ENCODE results near the gene ABCC3. TPM values are rescaled to one million over a fixed set of nuclear protein-coding genes. Genes with fewer than 3 reads are reported as not detected.

ABCC3 gene
- total RNA-seq, 2 donors from 2014 or later = 0.22 to 0.91 TPM

DNA sequence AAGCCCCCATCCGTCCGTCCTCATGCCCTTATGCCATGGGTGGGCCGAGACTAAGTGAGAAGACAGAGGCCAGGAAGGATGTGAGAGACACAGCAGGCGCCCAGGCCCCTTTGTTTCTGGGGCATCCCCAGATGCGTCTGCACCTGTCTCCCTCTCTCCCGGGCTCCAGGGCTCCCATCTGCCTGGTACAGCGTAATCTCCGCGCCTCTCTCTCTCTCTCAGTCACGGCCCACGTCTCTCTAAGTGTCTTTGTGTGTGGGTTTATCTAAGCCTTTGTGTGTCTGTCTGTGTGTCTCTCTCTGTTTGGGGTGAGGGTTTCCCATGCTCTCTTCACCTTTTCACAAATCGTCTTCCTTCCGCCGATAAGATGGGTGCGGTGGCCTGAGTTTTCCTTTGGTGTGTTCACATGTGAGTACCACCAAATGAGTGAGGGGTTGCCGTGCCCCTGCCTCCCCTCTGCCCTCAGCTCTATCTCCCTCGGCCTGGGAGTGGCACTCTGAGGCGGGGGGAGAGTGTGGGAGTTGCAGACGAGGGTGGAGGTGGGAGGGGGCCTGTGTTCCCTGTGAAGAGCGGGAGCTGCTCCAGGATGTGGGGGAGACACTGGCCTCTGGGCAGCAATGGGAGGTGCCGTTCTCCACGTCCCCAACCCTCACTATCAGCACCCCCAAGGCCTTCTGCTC, 25.8 kb upstream of the ABCC3 start:
- peak overlapping the region; percentile 87 for H3K27ac ChIP-seq (ENCODE audit: low read depth, low read length)
- no peak overlapping the region for H3K9ac ChIP-seq (ENCODE audit: extremely low read depth, low read length, poor library complexity, severe bottlenecking)
- Mint-ChIP-seq H3K4me3 (no peak overlapping the region), H3K4me1 (no peaks in the 10 kb centered on the region), H3K27ac (no peak overlapping the region), H3K36me3 (ENCODE audit: low read depth) (no peaks in the 10 kb centered on the region), H3K27me3 (ENCODE audit: insufficient read depth) (peaks cover 3% of the 10 kb centered on the region), H3K9me3 (no peaks in the 10 kb centered on the region)
- TF ChIP-seq, protein P1, sequence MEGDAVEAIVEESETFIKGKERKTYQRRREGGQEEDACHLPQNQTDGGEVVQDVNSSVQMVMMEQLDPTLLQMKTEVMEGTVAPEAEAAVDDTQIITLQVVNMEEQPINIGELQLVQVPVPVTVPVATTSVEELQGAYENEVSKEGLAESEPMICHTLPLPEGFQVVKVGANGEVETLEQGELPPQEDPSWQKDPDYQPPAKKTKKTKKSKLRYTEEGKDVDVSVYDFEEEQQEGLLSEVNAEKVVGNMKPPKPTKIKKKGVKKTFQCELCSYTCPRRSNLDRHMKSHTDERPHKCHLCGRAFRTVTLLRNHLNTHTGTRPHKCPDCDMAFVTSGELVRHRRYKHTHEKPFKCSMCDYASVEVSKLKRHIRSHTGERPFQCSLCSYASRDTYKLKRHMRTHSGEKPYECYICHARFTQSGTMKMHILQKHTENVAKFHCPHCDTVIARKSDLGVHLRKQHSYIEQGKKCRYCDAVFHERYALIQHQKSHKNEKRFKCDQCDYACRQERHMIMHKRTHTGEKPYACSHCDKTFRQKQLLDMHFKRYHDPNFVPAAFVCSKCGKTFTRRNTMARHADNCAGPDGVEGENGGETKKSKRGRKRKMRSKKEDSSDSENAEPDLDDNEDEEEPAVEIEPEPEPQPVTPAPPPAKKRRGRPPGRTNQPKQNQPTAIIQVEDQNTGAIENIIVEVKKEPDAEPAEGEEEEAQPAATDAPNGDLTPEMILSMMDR (conservative IDR thresholded peaks at IDR 0.05) = no peak
- H3K36me3 ChIP-seq (ENCODE audit: control insufficient read depth, insufficient read depth, low read length) = no peaks in the 10 kb centered on the region
- no peak overlapping the region for H3K4me3 ChIP-seq (ENCODE audit: low read length)
- no peaks in the 10 kb centered on the region for H3K27me3 ChIP-seq (ENCODE audit: control insufficient read depth, insufficient read depth, low read length, poor library complexity, severe bottlenecking)
- WGBS, 2 experiments (ENCODE audit: insufficient coverage in 1 of 2, insufficient read length in 1 of 2) = 79 to 81% methylated on average over 7 to 22 of the region's 22 CpGs
- H3K4me1 ChIP-seq (ENCODE audit: control insufficient read depth, insufficient read depth, low read length) = no peaks in the 10 kb centered on the region
- no peaks in the 10 kb centered on the region for H3K9me3 ChIP-seq (ENCODE audit: control insufficient read depth, low read length)
- no peak for DNase-seq

DNA sequence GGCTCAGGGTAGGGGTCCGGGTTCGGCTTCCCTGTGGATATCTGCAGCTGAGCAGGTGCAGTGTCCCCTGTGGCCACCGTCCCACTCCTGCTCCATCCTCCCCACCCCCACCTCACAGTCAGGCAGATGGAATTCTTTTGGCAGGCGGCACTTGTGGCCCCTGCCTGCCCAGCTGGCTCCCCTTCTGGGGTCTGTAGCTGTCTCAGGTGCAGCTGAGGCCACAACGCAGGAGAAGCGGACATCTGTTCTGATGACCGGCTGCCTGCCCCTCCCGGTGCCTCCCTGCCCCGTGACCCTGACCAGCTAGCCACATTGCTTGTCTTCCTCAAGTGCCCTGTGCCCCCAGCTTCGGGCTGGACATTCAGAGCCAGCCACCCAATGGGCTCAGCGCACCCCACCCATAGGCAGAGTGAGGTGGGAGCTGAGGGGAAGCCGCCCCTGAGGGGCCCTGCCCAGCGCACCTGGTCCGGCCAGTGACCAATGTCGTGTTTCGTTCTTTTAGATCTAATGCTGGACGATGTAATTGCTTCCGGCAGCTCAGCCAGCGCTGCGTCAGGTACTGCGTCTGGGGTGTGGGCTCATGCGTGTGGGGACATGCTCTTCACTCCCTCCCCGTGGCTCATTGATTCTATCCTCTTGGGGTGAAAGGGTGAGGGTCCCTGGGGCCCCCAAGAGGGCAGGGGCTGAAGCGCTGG, 25.2 kb upstream of the ABCC3 start:
- H3K9ac ChIP-seq (ENCODE audit: extremely low read depth, low read length, poor library complexity, severe bottlenecking) = no peak overlapping the region
- no peak overlapping the region for H3K4me3 ChIP-seq (ENCODE audit: low read length)
- no peak for DNase-seq
- H3K4me1 ChIP-seq (ENCODE audit: control insufficient read depth, insufficient read depth, low read length) = no peaks in the 10 kb centered on the region
- no peak overlapping the region for H3K4me3 Mint-ChIP-seq
- no peak overlapping the region for H3K27ac Mint-ChIP-seq
- H3K36me3 Mint-ChIP-seq (ENCODE audit: low read depth) = no peaks in the 10 kb centered on the region
- 88 to 95% methylated on average over 20 to 24 of the region's 24 CpGs for WGBS, 2 experiments (ENCODE audit: insufficient coverage in 1 of 2, insufficient read length in 1 of 2)
- no peaks in the 10 kb centered on the region for H3K9me3 Mint-ChIP-seq
- no peaks in the 10 kb centered on the region for H3K27me3 ChIP-seq (ENCODE audit: control insufficient read depth, insufficient read depth, low read length, poor library complexity, severe bottlenecking)
- peaks cover 3% of the 10 kb centered on the region for H3K27me3 Mint-ChIP-seq (ENCODE audit: insufficient read depth)
- no peaks in the 10 kb centered on the region for H3K9me3 ChIP-seq (ENCODE audit: control insufficient read depth, low read length)
- peak overlapping the region; percentile 87 for H3K27ac ChIP-seq (ENCODE audit: low read depth, low read length)
- H3K36me3 ChIP-seq (ENCODE audit: control insufficient read depth, insufficient read depth, low read length) = no peaks in the 10 kb centered on the region
- no peaks in the 10 kb centered on the region for H3K4me1 Mint-ChIP-seq
- TF ChIP-seq, protein P1 (conservative IDR thresholded peaks at IDR 0.05) = no peak

DNA sequence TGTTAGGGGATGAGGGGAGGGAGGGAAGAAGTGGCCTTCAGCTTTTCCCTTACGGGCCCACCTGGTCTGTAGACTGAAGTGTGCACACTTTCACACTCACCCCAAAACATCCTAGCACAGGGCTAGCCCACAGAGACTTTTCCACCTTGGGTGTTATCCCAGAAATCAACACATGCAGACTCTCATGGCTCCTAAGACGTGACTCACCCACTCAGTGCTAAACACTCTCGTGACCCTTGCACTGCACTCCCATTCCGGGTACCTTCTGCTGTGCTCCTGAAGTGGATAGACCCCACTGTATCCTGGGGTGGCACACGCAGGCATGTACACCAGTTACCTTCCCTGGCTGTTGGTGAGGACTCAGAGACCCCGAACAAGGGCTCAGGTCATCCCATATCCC, 23.0 kb upstream of the ABCC3 start:
- H3K4me3 ChIP-seq (ENCODE audit: low read length) = no peak overlapping the region
- no peak overlapping the region for H3K27ac Mint-ChIP-seq
- H3K27me3 ChIP-seq (ENCODE audit: control insufficient read depth, insufficient read depth, low read length, poor library complexity, severe bottlenecking) = no peaks in the 10 kb centered on the region
- TF ChIP-seq, protein P1 (conservative IDR thresholded peaks at IDR 0.05) = no peak
- H3K27me3 Mint-ChIP-seq (ENCODE audit: insufficient read depth) = peaks cover 3% of the 10 kb centered on the region
- no peak for DNase-seq
- H3K9me3 Mint-ChIP-seq = no peaks in the 10 kb centered on the region
- no peaks in the 10 kb centered on the region for H3K9me3 ChIP-seq (ENCODE audit: control insufficient read depth, low read length)
- H3K4me1 Mint-ChIP-seq = no peaks in the 10 kb centered on the region
- no peak overlapping the region for H3K9ac ChIP-seq (ENCODE audit: extremely low read depth, low read length, poor library complexity, severe bottlenecking)
- WGBS, 2 experiments (ENCODE audit: insufficient coverage in 1 of 2, insufficient read length in 1 of 2) = 88% methylated on average over 4 to 6 of the region's 6 CpGs
- H3K4me3 Mint-ChIP-seq = no peak overlapping the region
- no peaks in the 10 kb centered on the region for H3K36me3 ChIP-seq (ENCODE audit: control insufficient read depth, insufficient read depth, low read length)
- H3K4me1 ChIP-seq (ENCODE audit: control insufficient read depth, insufficient read depth, low read length) = no peaks in the 10 kb centered on the region
- H3K36me3 Mint-ChIP-seq (ENCODE audit: low read depth) = no peaks in the 10 kb centered on the region
- no peak overlapping the region for H3K27ac ChIP-seq (ENCODE audit: low read depth, low read length)
